IMR-90 (cell line): Measurements from ENCODE around the gene TSPYL1.

Experiments used
- BHLHE40 ChIP-seq: fragments of 150-350 bp; IDR thresholded peaks from 2 replicates; pipeline ENCODE4 v1.6.1; 2016; ENCODE audit warnings: mild to moderate bottlenecking, low read depth, low read length
- CEBPB ChIP-seq: IDR thresholded peaks from 2 replicates; pipeline ENCODE4 v1.6.1; 2012; ENCODE audit warnings: low read depth, low read length, improper control_type of control experiment
- CHD1 ChIP-seq: IDR thresholded peaks from 2 replicates; pipeline ENCODE4 v1.6.1; 2012; ENCODE audit warnings: low read depth, low read length, improper control_type of control experiment
- MAFK ChIP-seq: IDR thresholded peaks from 2 replicates; pipeline ENCODE4 v1.6.1; 2012; ENCODE audit warnings: low read depth, low read length, improper control_type of control experiment
- MAZ ChIP-seq: IDR thresholded peaks from 2 replicates; pipeline ENCODE4 v1.6.1; 2012; ENCODE audit warnings: low read depth, mild to moderate bottlenecking, low read length, improper control_type of control experiment, moderate library complexity, borderline replicate concordance
- NFE2L2 ChIP-seq: fragments of 150-350 bp; IDR thresholded peaks from 2 replicates; pipeline ENCODE4 v1.6.1; 2016; ENCODE audit warnings: low read depth, mild to moderate bottlenecking, low read length
- POLR2A ChIP-seq: IDR thresholded peaks from 2 replicates; pipeline ENCODE4 v1.6.1; 2012; ENCODE audit warnings: mild to moderate bottlenecking, low read depth, low read length
- RAD21 ChIP-seq: IDR thresholded peaks from 2 replicates; pipeline ENCODE4 v1.6.1; 2012; ENCODE audit warnings: low read length, improper control_type of control experiment
- RCOR1 ChIP-seq: IDR thresholded peaks from 2 replicates; pipeline ENCODE4 v1.6.1; 2012; ENCODE audit warnings: mild to moderate bottlenecking, low read length, improper control_type of control experiment; ENCODE audit not compliant: insufficient replicate concordance
- TF ChIP-seq, protein P1 (sequence below): conservative IDR thresholded peaks from 2 replicates; pipeline ENCODE4 v1.5.1; 2012; ENCODE audit warnings: mild to moderate bottlenecking, low read depth, low read length, improper control_type of control experiment
- TF ChIP-seq, protein P2 (sequence below): fragments of 150-350 bp; IDR thresholded peaks from 2 replicates; pipeline ENCODE4 v1.6.1; 2017; ENCODE audit warnings: mild to moderate bottlenecking, antibody characterized with exemption, low read length, low read depth
- TF ChIP-seq, protein P3 (sequence below): fragments of 150-350 bp; IDR thresholded peaks from 2 replicates; pipeline ENCODE4 v1.6.1; 2016; ENCODE audit warnings: low read depth, mild to moderate bottlenecking, low read length, moderate library complexity, borderline replicate concordance

DNA sequence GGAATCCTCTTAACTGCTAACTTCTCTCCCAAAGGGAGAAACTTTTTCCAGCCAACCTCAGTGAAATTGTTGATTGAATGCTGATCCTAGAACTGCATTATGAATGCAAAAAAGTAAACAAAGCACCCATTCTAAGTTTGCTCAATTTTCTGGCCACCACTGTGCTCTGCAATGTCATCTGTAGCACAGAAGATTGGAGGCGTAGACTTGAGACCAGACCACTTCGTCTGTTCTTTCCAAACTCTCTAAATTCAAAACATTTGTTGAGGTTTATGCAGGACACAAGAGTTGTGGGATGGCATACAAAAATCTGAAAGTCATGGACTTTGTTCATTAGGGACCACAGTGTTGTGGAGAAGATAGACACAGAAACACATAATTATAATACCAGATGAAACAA lies 11.1 kb upstream of the TSPYL1 start:
- TF ChIP-seq POLR2A (no peak), RAD21 (no peak), MAZ (no peak), CHD1 (no peak), CEBPB (no peak), BHLHE40 (no peak), NFE2L2 (no peak), RCOR1 (no peak), MAFK (no peak)
- TF ChIP-seq, protein P1, sequence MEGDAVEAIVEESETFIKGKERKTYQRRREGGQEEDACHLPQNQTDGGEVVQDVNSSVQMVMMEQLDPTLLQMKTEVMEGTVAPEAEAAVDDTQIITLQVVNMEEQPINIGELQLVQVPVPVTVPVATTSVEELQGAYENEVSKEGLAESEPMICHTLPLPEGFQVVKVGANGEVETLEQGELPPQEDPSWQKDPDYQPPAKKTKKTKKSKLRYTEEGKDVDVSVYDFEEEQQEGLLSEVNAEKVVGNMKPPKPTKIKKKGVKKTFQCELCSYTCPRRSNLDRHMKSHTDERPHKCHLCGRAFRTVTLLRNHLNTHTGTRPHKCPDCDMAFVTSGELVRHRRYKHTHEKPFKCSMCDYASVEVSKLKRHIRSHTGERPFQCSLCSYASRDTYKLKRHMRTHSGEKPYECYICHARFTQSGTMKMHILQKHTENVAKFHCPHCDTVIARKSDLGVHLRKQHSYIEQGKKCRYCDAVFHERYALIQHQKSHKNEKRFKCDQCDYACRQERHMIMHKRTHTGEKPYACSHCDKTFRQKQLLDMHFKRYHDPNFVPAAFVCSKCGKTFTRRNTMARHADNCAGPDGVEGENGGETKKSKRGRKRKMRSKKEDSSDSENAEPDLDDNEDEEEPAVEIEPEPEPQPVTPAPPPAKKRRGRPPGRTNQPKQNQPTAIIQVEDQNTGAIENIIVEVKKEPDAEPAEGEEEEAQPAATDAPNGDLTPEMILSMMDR = no peak
- TF ChIP-seq, protein P2, sequence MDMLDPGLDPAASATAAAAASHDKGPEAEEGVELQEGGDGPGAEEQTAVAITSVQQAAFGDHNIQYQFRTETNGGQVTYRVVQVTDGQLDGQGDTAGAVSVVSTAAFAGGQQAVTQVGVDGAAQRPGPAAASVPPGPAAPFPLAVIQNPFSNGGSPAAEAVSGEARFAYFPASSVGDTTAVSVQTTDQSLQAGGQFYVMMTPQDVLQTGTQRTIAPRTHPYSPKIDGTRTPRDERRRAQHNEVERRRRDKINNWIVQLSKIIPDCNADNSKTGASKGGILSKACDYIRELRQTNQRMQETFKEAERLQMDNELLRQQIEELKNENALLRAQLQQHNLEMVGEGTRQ = no peak
- TF ChIP-seq, protein P3, sequence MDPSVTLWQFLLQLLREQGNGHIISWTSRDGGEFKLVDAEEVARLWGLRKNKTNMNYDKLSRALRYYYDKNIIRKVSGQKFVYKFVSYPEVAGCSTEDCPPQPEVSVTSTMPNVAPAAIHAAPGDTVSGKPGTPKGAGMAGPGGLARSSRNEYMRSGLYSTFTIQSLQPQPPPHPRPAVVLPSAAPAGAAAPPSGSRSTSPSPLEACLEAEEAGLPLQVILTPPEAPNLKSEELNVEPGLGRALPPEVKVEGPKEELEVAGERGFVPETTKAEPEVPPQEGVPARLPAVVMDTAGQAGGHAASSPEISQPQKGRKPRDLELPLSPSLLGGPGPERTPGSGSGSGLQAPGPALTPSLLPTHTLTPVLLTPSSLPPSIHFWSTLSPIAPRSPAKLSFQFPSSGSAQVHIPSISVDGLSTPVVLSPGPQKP = no peak
